Activated CD4-positive, alpha-beta T cell treated with anti-CD3 and anti-CD28 coated beads, Interleukin-10, Interleukin-2, amounts not matched to agents 100 ng/mL and 50 ng/mL, durations not matched to agents 16 hours and 8 hours (primary cell): ENCODE data around the gene RALY.

Experiments used
- DNase-seq: peaks from one replicate; pipeline ENCODE4 v3.0.0-alpha.2; 2020

The RALY gene

DNA sequence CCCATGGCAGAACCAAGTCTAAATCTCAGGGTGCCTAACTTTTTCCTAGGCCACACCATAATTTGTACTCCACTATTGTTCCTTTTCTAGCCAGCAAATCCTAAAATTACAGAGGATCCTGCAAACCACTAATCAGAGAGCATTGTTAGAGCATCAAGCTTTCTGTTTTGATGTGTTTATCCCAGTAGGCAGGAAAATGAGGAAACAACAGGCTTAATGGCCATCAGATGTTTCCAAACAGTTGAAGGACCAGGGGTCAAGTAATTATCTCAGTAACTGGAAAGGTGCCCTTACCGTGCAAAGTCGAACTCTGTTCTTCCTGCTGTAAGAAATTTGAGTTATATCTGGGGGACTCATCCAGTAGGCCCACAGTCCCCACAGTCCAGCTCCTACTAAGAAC, 58.7 kb downstream of the RALY start:
- no peak for DNase-seq

DNA sequence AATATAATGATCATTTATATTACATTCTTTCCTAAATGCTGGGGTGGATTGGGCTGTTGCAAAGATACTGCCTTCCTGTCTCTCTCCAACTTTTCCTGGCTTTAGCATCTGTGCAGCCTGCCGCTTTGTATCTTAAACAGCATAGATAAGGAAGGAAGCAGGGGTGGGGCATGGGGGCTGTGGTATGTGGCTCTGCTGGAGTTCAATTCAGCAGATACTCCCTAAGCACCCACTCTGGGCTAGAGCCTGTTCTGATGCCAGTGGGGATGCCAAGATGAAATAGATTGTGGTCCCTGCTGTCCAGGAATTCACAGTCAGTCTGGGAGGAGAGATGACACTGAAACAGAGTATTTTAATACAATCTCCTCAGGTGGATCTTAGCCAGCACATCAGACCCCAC, 61.6 kb downstream of the RALY start:
- no peak for DNase-seq

DNA sequence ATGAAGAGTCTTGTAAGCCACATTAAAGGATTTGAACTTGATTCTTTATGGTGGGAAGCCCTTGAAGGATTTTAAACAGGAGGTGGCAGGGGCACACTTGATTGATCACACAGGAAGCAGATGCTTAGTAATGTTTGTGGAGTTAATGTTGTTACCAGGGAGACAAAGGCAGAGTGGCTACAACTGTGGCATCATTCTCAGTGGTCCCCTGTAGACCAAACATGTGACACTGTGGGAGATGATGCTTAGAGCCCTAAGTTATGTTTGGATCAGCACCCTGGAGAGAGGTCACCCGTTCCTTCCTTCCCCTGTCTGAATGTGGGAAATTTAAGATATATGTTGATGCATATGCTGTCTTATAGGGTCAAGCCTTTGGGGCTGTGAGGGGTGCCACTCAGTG, 65.1 kb downstream of the RALY start:
- peak; percentile 19 for DNase-seq

DNA sequence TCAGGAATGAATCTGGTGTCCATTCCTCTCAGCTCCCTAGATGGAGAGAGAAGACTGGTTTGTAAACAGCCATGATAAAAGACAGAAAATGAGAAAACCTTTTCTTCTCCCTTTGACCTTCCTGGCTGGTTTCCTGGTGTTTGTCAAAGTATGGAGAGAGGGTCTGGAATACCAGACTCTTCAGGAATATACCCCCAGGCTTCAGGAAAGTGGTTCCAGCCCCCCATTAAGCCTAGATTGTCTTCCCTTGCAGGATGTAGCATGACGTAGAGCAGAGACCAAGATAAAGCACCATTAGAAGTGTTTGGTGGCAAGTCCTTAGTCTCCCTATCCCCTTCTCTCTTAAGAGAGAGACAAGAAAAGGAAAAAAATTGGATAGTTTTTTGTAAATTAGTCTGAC, 67.3 kb downstream of the RALY start:
- DNase-seq = no peak

DNA sequence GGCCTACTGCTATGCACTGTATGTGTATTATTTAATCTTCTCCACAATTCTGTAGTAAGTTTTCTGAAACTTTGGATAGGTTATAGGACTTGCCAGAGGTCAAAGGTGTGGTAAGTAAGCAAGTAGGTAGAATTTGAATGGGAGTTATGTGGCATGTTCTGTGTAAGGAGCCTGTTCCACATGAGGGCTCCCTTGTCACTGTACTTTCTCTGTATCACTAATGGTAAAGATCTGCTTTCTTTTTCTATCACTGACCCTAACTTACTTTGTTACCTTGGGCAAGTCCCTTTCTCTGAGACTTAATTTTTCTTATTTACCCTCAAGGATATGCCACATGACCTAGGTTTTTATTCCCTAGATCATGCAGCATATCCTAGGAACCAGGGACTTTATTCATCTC, 68.0 kb downstream of the RALY start:
- DNase-seq = no peak

DNA sequence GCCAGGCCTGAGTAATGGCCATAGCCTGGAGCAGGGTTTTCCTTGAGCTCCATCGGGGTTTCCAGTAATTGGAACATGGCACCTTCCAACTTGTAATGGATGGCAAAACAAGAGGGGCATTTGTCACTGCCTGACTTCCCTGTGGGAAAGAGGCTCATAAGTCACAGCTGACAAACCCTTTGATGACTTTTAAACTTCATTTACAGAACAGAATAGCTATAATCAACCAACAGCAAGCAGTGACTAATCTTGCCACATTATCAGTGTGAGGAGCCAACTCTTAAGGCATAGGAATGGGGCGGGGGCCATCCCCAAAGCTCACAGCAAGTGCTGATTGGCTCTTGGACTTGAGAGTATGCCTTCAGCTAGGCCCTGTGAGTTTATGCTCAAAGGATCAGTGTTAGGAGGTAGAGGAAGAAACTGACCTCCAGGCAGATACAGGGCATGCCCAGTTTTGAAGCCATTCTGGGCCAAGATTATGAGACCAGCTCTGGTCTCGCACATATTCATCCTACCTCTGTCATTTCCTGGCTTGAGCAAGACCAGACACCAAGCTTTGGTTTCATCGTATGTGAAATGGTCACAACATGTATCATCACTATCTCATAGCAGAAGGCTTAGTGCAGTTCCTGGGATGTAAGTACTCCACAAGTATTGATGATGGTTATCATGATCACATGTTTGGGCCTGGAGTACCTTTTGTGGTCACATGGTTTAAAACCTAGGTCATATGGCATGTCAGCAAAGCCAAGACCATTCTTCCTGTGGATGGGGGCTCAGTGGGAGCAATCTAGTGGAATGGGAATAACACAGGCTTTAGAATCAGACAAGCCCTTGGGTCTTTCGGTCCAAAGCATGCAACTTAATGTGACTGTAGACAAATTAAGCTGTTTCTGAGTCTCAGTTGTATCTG, 69.1 kb downstream of the RALY start:
- DNase-seq = no peak

DNA sequence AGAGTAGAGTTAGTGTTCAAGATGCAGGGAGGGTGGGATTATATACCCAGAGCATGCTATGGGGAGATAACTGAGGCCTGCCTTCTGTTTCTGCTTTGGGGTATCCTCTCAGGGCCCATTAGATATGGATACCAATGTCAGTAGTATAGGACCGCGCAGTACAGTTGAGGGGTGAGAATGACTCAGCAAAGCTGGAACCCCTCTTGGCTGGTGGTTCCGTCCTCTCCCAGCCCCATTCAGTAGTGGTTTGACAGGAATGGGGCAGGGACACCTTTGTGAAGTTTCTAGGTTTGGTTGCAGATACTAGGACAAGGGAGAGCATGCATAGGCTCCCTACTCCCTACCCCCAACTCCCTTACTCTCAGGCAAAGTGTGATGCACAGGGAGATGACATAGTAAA, 70.6 kb downstream of the RALY start:
- no peak for DNase-seq

DNA sequence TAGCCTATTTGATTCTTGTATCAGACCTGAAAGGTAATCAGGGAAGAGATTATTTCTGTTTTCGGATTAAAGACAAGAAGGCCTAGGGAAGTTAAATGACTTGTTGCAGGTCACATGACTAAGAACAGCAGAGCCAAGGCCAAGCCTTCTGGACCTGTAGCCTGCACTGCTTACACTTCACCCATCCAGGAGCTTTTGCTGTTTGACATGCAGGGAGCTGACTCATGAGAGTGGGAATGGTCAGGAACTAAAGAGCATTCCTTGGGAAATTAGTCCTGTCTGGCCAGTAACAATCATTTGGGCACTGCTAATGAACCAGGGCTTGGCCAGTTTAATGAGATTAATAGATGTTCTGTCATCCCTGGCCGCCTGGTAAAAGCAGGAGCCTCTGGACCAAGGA, 71.5 kb downstream of the RALY start:
- DNase-seq = no peak

DNA sequence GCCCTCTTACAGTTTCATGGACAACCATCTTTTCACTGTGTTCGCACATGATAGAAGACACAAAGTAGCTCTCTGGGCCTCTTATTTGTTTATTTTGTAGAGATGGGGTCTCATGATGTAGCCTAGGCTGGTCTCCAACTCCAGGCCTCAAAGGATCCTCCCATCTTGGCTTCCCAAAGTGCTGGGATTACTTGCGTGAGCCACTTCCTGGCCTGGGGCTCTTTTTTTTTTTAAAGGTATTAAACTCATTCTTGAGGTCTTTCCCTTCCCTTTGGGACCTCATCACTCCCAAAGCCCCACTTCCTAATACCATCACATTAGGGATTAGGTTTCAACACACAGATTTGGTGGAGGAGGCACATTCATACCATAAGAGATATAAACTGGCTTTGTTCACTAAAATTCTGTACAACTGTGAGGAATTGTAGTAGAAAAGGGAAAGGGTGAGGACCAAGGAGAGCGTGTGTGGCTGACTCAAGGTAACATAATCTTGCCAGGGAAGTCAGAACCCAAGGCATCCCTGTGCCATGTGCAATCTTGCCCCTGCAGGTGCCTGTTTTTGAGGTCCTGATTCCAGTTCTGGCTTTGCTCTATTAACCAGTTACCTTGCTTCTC, 72.9 kb downstream of the RALY start:
- DNase-seq = no peak

DNA sequence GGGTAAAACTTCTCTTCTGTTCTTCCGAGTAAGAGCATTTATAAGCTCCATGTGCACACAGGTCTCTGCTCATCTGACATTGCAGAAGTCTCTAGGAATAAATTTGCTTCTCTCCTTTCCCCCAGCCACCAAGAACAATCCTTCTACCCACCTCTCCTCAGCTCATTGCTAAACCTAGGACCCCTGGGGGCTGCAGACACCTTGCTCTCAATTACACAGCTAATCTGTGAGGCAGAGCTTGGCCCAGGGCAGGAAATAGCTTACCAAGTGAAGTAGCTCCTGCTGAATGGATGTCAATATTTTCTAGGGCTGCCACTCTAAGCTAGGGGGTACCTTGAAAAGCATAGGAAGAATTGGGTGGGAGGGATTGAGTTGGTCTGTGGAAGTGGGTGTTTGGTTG, 74.3 kb downstream of the RALY start:
- no peak for DNase-seq

DNA sequence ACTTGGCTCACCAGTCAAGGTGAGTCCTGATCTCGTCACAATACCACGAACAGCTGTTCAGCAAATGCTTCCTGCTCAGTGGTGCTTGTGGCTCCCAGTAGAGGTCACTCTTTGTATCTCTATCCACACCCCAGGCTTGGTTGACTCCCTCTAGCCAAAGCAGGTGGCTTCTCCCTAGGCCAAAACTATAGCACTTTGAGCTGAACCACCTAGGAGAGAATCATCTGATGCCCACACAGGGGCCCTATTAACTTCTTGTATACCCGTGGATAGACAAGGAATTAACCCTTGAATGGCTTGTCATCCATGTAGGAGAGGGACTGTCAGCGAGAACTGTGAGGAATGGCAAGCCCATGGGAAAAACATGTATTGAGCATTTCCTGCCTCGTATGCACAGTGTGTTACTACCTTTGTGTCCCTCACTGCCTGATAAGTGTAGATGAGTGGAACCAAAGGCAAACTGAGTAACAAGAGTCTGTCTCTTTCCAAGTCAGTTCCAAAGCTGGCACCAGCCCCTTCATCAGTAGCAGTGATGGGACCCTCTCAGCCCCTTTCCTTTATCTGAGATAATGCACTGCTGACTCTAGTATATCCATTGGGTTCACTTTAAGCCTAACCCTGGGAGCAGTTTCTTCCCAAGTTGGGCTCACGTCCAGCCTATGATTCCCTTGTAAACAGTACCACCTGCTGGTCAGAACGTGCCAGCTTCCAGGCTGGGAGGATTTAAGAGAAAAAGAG, 75.8 kb downstream of the RALY start:
- peak; percentile 50 for DNase-seq

DNA sequence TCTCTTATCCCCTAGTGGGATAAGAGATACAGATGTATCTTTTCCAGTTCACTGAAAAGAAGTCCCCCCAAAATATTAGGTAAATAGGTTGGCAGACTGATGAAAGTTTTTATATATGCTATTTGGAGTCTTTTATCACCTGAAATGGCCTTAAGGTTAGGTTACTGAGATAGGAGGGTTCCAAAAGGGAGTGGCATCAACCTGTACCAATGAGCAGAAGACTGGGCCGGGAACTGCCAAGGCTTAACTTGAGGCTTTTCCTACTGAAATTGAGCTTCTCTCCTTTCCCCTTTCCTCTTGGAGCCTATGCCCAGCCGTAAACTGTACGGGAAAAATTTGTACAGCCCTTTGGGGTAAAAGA, 76.3 kb downstream of the RALY start:
- DNase-seq = no peak

DNA sequence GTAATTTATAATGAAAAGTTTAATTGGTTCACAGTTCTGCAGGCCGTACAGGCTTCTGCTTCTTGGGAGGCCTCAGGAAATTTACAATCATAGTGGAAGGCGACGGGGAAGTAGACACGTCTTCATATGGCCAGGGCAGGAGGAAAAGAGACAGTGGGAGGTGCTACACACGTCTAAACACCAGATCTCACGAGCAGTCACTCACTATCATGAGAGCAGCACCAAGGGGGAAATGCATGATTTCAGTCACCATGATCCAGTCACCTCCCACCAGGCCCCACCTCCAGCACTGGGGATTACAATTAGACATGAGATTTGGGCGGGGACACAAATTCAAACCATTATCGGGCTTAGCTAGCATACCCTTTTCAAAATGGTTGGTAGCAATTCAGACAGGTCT, 77.1 kb downstream of the RALY start:
- DNase-seq = no peak

DNA sequence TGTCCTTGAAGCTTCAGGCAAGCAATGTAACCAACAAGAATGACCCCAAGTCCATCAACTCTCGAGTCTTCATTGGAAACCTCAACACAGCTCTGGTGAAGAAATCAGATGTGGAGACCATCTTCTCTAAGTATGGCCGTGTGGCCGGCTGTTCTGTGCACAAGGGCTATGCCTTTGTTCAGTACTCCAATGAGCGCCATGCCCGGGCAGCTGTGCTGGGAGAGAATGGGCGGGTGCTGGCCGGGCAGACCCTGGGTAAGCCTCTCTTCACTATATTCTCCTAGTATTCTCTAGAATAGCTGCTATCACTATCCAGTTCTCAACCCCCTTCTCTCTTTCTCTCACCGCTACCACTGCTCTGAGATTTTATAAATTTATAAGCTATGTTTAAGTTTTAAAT, 78.4 kb downstream of the RALY start:
- DNase-seq = no peak

DNA sequence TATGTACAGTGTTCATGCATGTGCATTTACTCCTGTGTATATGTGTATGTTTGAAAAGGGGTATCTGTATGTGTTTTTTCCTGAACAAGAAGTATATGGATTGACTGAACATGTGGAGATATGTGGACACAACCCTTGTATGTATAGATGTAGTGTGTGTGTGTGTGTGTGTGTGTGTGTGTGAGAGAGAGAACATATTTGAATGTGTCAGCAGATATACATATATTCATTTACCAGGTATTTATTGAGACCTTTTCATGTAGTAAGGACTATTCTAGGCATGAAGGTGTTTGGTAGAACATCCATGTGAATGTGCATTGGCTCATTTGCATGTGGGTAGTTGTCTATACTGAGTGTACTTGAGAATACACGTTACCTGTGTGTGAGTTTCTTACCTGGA, 79.1 kb downstream of the RALY start:
- DNase-seq = no peak

DNA sequence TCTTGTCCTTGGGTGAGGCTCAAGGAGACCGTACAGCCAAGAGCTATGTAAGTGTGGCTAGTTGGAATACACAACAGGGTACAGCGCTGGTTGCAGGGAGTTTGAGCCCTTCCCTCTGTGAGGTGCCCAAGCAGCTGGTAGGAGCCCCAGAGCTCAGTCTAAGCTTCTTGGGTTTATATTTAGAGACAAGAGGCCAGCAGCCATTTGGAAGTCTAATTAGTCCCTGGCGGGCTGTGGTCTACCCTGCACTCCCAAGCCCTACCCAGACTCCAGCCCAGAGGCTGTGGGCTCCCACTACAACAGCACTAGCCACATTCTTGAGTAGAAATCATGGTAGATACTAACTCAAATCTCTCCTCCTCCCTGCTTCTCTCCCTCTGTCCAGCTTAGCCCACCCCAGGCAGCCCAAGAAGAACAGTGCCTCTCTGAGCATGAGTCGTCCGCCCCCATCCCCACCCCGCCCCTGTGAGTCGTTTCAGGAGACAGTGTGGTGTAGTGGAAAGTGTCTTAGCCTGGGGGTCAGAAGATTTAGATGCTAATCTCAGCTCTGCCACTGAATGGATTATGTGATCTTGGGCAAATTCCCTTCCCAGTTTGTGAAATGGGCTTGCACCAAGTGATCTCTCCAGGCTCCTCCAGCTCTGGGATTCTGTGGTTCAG, 80.5 kb downstream of the RALY start:
- peak; percentile 21 for DNase-seq

DNA sequence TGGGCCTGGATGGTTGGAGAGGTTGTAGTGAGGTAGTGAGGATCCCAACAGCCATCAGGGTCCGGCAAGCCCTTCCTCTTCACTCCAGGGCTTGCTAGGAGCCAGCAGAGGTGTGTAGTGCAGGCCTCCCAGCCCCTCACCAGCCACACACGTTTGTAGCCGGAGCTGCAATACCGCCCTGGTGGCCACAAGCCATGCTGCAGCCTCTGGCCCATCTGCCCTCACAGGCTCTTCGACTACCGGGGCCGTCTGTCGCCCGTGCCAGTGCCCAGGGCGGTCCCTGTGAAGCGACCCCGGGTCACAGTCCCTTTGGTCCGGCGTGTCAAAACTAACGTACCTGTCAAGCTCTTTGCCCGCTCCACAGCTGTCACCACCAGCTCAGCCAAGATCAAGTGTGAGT, 81.9 kb downstream of the RALY start:
- no peak for DNase-seq

DNA sequence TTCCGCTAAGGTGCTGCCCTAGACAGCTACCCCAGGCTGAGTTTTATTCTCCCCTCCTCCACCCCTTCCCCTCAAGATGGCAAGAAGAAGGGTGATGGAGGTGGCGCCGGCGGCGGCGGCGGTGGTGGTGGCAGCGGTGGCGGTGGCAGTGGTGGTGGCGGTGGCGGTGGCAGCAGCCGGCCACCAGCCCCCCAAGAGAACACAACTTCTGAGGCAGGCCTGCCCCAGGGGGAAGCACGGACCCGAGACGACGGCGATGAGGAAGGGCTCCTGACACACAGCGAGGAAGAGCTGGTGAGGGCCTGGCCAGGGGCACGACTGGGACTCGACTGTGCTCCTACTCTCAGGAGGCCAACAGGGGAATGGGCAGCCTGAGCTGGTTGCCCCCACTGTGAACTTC, 83.2 kb downstream of the RALY start:
- no peak for DNase-seq

DNA sequence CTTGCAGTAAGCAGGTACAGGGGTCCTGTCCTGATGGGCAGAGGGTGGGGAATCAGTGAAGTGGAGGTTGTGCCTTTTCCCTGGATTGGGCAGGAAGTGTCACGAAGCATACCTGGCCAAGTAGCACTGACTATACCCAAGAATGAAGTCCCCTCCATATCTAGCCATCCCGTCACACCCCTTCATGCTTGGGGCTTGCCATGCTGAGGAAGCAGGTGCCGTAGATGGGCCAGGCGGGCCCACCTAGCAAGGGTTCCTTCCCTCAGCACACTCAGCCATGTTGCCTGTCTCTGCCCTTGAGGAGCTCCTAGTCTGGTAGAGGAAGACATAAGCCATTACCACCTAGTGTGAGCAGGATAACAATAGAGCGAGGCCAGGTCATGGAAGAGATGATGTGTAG, 84.8 kb downstream of the RALY start:
- DNase-seq = no peak

DNA sequence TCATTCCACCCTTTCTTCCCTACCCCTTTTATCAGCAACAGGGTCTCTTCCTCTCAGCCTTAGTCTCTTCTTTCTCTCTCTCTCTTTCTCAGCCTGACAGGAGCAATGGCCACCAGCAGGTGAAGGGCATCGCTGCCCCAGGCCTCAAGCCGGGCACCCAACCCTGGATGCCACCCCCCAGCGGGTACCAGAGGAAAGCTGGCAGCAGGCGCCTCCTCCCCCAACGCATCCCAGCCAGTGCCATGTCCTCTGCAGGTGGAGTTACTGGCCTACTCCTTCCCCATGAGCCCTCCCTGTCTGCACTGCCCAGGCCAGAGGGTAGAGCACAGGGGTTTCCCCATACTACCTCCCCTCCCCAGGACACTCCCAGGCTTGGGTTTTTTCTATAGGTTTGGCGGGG, 86.1 kb downstream of the RALY start:
- DNase-seq = no peak

DNA sequence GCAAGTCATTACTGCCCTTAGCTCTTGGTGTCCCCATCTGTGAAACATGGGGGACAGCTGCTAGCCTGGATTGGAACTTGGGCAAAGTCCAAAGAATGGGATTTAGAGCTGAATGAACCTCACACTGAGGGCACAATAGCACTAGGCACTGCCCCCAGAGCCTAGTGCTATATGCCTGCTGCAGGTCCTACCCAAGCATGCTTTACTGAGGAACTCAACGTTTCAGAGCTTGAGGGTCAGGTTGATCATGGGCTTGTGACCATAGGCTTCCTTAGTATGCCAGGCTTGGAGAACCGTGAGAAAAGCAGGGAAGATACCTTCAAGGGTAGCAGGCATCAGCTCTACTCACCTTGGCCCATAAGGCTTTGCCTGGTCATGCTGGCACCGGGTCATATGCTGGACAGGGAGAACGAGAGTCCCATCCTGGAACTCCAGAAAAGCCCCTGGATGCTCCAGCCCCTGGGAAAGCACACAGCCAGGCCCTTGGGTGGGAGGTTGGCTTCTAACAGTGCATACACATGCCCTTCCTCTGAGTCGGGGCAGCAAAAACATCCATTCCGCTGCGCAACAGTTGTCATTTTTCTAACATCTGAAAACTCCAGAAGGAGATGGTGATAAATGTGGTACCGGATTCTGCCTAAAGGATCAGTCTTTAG, 88.6 kb downstream of the RALY start:
- no peak for DNase-seq

DNA sequence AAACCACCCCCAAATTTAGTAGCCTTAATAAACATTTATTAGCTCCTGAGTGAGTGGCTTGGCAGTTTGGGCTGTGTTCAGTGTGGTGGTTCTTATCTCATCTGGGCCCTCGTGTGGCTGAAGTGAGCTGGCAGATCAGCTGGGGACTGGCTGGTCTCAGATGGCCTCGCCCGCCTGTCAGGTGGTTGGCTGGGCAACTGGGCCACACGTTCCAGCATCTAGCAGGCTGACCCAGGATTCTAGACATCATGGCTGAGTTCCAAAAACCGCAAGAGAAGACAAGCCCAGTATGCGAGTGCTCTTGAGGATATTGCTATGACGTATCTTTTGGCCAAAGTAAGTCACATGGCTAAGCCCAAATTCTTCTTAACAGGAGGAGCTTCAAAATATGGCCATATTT, 89.4 kb downstream of the RALY start:
- DNase-seq = no peak

DNA sequence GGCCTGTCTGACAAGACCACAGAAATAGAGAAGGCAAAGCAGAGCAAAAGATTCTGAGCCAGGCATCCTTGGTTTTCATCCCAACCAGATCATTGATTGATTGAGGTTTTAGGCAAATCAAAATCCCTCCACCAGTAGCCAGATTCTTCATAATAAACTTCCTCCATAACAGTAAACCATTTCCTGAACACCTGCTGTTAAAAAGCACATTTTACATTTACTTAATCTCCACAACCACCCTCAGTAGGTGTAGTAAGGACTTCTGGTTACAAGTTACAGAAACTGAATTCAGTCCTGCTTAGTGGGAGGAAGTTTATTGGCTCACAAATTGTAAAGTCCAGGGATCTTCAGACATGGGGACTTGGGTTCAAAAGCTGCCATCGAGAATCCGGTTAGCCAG, 90.1 kb downstream of the RALY start:
- no peak for DNase-seq
